GM15510 (cell line): Measurements from ENCODE around the gene CIB2.

ENCODE experiments used
- POLR2A ChIP-seq: IDR thresholded peaks from 3 replicates; pipeline ENCODE4 v1.6.1; 2011; ENCODE audit warnings: borderline replicate concordance; ENCODE audit not compliant: insufficient read length; ENCODE audit errors: extremely low read depth

Gene CIB2

DNA sequence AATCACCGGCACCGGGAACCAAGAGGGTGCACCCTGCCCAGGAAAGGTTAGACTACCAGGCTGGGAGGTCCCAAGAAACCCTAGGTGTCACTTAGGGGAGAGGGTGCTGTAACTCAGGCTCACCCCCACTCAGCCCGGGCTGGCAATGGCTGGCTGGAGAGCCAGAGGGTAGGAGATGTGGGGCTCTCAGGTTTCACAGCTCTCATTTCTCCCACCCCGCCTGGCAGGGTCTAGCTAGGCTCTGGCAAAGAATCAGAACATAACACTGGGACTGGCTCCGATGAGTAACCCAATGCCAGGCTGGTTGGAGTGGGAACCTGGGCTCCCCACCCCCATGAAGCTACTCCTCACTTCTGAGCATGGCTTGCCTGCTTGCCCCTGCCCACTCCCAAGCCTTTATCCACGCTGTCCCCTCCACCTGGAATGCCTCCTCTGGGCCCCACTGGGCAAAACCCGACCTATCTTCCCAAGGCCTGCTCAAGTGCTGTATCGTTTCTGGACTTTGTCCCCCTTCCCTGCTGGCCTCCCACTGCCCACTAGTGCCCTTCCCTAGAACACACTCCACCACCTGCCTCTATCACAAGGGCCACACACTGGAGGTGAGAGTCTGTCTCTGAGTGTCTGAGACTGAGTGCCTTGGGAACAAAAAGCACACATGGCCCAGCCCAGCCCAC lies 2.0 kb downstream of the CIB2 start:
- no peak for TF ChIP-seq POLR2A

GRCh38 chr15:78127882-78128281 lies 3.4 kb downstream of the CIB2 start:
- TF ChIP-seq POLR2A = no peak

DNA sequence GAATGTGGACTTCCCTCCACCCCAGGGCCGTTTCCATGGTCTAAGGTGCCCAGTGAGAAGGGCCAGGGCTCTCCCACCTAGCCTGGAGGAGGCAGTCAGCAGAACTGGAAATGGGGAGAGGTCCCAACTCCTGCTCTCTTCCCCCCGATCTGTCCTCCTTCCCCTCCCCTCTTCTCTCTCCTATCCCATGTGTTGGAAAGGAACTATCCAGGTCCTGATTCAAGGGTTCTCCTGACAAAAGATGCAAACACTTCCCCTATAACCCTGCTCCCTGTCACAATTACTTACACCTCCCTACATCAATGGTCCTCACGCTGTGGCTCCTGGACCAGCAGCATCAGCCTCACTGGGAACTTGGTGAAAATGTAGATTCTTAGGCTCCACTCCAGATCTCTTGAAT lies 6.0 kb downstream of the CIB2 start:
- no peak for TF ChIP-seq POLR2A

DNA sequence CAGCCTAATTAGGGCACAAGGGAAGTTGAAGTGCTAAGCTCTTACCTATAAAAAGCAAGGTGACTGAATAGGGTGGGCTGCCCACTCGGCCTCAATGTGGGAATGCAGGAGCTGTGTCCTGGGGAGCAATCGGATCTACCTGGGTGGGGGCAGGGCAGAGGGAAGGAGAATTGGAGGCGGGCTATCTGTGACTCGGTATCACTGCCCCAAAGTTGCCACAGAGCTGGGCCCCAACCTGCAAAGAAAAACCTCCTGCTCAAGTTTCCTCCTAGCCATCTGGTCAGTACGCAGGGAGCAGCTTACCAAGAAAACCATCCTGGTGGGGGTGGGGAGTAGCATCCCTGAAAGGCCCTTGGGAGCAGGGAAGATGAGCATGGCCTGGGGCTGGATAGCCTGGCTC lies 10.7 kb downstream of the CIB2 start:
- TF ChIP-seq POLR2A = no peak

DNA sequence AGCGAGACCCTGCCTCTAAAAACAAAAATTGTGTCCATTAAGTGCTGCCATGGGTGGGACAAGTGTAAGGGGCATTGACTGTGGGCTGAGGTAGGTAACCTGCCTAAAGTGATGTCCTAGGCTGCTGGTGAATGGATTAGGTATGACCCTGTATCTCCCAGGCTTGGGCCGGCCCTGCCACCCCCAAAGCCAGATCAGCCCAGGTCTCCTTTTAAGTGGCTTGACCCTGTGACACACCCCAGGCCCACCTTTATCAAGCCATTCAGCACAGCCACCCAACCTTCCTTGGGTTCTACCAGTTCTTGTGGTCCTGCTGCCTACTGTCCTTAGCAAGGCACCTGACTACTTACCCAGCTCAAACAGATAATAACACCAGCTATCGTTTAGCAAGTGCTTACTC lies 18.7 kb downstream of the CIB2 start:
- TF ChIP-seq POLR2A = no peak

GRCh38 chr15:78111788-78112187 lies 19.5 kb downstream of the CIB2 start:
- no peak for TF ChIP-seq POLR2A

DNA sequence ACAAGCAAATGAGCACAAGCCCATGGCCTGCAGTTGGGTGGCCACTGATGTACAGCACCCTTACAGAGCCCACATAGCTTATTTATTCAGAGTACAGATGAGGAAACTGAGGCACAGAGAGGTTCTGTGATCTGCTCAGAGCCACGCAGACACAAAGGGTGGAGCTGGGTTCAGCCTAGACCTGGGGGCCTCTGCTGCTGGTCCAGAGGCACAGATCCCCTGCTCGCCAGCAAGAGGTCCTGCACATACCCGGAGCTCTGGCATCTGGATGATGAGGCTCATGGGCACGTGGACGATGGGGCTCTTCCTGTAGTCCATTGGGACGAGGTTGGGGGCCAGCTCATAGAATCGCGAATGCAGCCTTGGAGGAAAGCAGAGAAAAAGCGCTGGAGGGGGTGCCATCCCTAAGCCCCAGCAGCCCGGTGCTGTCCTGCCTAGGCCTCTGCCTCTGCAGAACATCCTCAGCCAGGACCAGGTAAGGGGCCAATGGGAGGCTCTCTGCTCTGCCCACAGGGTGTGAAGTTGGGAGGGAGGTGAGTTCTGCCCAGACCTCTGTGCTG lies 20.2 kb downstream of the CIB2 start:
- no peak for TF ChIP-seq POLR2A

DNA sequence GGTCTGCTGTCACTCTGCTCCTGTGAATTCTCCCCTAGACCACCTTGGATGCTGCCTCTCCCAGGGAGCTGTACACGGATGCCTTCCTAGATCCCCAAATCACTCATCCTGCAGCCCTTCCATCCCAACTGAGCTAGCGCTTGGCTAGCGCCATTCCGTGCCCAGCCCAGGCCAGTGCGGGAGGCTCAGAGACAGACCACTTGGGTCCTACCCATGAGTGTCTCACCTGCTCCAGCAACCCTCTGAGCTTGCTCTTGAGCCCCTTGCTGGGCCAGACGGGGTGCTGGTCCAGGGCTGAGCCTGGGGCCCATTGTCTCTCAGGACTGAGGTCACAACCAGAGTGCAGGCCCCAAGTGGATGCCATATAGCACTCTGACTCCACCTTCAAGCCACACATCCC lies 21.1 kb downstream of the CIB2 start:
- TF ChIP-seq POLR2A = no peak

DNA sequence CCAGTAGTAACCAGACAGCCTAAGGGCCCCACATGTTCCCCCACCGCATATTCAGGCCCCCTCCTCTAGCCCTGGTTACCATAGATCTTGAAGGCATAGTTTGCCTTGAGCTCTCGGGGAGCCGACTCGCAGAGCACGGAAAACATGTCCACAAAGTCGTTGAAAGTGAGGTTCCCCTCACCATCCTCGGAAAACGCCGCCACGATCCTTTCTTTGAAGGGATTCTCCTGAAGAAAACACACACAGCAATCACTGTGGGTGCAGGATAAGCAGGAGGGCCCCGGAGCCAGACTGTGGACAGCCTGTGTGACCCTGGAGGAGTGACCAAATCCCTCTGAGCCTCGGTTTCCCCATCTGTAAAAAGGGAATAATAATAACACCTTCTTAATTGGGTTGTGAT lies 22.1 kb downstream of the CIB2 start:
- no peak for TF ChIP-seq POLR2A

DNA sequence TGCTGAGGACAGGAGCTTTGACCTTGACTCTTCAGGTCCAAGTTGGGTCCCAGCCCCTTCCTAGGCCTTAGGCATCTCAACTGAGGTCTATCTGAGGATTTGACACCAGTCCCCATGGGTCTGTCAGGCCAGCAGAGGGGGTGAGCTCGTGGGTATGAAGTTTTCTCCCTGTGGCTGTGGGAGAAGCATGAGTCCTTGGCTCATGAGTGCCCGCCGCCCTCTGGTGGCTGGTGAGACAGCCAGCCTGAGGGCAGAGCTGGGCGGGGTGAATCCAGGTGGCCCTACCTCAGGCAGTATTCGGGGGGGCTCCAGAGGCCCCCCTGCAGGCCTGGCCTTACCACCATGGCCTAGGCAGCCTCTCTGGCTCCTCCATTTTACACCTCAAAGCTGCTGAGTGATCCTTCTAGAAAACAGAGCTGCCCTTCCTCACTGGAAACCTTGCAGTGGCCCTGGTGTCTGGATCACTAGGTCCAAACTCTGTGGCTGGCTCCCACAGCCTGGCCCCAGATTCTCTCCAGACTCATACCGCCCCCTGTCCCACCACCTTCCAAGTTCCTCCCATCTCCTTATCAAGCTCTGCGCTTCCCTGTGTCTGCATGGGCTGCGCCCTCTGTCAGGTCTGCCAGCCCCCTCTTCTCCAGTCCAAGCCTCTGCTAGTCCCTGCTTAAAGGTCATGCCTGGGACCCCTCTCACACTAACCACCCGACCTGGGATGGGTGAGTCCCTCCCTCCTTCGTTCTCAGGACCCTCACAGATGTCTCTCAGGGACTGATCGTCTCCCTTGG lies 22.8 kb downstream of the CIB2 start:
- TF ChIP-seq POLR2A = no peak

GRCh38 chr15:78107471-78107870 lies 23.8 kb downstream of the CIB2 start:
- no peak for TF ChIP-seq POLR2A

DNA sequence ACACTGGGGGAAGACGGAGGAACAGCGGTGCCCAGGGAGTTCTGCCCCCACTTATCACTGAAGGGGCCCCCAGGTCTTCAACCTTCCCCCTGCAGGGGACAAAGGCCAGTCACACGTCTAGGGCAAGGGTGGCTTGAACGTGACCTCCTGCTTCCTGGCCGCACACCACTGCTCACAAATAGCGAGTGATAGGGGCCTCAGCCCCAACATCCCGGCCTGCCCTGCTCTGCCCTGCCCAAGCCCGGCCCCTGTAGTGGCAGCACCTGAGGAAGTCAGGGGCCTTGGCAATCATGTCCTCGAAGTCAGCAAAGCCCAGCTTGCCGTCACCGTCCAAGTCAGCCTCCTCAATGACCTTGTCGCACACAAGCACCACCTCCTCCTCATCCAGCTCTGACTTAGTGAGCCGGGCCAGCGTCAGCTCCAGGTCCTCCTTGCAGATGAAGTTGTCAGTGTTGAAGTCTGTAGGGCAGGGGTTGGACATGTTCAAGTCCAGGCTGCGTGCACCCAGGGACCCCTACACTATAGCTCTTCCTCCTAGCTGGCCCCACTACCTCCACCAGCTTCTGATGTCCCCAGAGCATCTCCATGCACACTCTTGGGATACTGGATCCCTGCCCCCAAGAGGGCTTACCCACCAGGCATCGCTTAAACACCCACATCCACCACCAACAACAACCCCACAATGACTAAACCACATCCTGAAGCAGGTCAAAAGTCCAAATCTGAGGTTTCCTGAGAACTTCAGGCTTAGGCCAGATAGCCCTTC lies 25.6 kb downstream of the CIB2 start:
- TF ChIP-seq POLR2A = no peak

- TF ChIP-seq POLR2A = no peak
Measured at GRCh38 chr15:78104566-78105475, 26.4 kb downstream of the CIB2 start.

- no peak for TF ChIP-seq POLR2A
Measured at GRCh38 chr15:78104119-78104479, 27.1 kb downstream of the CIB2 start.

- TF ChIP-seq POLR2A = no peak
Measured at GRCh38 chr15:78103406-78104118, 27.7 kb downstream of the CIB2 start.

GRCh38 chr15:78102741-78103140 lies 28.5 kb downstream of the CIB2 start:
- TF ChIP-seq POLR2A = no peak
